GM21619 (cell line): ENCODE measurements around the gene MRPS25.
"Not testable (repeated sequence)": the region's sequence is repeated elsewhere in the genome, so short reads cannot be mapped to it uniquely, and the experiment has no call there.

Experiments used
- ATAC-seq: cut with Tn5 transposase; IDR thresholded peaks from one replicate; pipeline ENCODE4 v1.9.1; 2021; ENCODE audit not compliant: unreplicated experiment

The MRPS25 gene

GRCh38 chr3:15044326-15044725, 20.8 kb downstream of the MRPS25 start:
- no peak for ATAC-seq

GRCh38 chr3:15043408-15044171, 21.5 kb downstream of the MRPS25 start:
- no peak for ATAC-seq

DNA sequence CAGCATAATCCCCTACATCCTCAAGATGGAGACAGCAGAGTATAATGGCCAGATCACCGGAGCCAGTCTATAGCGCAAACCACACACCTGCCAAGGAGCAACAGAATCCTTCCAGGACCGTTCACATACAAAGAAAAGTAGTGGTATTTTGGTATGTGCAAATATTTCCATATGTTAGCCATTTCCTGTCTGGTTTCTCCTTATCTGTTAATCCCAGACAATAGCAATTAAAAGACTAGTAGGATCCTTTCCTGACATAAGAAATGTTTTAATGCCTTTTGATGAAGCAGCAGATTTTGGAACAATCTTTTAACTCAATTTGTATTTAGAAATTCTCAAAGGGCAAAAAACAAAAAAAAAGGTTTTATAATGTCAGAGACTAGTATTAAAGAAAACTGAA, 22.2 kb downstream of the MRPS25 start:
- no peak for ATAC-seq

- ATAC-seq: no peak
Measured at GRCh38 chr3:15041950-15042349, 23.2 kb downstream of the MRPS25 start.

DNA sequence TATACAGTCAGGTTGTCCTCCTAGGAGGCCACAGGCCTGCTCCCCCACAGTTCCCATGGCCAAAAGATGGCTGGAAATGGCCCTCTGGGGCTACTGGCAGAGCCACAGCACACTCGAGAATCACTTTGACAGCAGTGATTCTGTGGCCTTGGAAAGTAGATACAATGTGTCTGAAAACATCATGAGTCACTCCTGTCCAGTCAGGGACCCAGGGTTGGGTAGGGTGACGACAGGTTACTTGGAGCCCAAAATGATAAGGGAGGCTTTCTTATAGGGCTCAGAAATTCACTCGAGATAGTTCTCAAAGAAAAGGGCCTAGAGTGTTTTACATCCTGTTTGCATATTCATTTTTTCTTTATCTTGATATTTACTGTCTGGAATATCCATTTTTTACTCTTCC, 24.3 kb downstream of the MRPS25 start:
- no peak for ATAC-seq

DNA sequence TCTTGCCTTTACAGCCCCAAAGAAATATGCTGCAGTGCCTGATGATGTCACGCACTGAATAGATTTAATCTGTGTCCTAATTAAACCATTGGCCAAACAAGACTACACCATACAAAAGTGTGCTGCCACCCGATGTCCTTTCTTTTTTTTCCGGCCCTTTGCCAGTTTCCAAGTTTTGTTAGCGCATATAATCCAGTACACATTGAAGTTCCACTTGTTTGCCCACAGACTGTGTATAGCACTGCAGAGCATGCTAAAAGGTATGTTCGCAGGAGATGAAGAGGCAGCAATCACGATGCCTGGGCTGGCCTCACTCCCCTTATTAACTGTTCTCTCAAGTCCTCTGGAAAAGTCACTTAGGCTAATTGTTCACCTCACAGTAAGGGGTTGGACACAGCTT, 26.8 kb downstream of the MRPS25 start:
- no peak for ATAC-seq

- ATAC-seq: no peak
Measured at GRCh38 chr3:15033103-15033502, 32.0 kb downstream of the MRPS25 start.

DNA sequence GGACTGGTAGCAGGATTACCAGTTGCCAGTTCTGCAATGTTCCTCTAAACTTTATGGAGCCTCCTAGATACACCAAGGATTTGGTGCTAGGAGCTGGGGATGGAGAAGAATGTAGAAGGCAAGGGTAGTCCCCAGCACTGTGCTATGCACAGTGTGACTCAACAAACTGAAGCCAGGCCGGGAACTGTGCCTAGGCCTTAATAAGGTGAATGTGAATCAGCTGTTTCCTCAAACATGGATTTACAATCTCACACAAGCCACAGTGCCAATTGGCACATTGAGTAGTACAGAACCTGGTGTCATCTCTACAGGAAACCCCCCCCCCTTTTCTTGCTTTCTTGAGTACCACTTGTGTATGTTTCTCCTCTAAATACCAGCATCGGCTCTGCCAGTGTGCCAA, 32.5 kb downstream of the MRPS25 start:
- ATAC-seq: no peak

DNA sequence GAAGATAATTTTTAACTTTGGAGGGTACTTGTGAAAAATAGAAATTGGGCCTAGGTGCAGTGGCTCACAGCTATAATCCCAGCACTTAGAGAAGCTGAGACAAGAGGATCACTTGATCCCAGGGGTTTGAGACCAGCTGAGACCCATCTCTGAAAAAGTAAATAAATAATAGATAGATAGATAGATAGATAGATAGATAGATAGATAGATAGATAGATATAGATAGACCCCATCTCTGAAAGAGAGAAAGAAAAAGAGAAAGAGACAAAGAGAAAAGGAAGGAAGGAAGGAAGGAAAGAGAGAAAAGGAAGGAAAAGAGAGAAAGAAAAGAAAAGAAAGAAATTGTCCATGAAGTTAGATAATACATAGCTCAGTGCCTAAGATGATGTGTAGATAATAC, 35.5 kb downstream of the MRPS25 start:
- no peak for ATAC-seq

DNA sequence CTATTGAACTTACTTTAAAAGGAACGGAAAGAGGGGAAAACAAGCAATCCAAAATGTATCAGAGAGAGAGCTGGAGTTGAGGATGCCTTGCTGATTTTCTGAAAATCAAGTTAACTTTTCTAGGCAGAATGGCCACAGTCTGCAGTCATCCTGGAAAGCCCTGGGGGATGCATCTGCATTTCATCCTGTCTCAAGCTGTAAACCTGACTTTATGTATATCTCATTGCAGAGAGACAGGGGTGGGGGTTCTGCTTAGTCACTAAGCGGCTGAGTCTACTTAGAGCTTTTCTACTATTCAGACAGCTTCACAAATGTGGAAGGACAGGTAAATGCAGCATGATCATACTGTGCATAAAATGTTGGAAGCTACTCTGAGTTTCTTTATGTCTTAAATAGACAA, 41.4 kb downstream of the MRPS25 start:
- no peak for ATAC-seq

- no peak for ATAC-seq
Measured at GRCh38 chr3:15023249-15023648, 41.9 kb downstream of the MRPS25 start.

DNA sequence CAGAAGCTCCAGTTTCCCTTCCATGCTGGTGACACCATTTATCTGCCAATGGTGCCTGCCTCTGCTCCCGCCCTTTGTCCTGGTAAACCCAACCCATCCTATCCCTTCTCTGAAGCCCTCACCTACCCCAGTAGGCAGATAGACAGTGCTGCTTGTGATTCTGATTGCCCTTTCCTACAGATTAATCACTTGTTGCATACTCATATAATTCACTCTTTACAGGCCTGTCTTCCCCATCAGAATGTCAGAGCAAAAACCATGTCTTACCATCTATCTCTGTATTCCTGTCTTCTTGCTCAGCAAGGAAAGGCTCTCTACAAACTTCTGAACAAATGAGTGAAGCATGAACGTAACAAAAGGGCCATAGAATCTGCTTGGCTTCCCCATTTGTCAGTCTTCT, 47.9 kb downstream of the MRPS25 start:
- ATAC-seq: no peak

GRCh38 chr3:15015456-15015855, 49.7 kb downstream of the MRPS25 start:
- ATAC-seq: no peak

DNA sequence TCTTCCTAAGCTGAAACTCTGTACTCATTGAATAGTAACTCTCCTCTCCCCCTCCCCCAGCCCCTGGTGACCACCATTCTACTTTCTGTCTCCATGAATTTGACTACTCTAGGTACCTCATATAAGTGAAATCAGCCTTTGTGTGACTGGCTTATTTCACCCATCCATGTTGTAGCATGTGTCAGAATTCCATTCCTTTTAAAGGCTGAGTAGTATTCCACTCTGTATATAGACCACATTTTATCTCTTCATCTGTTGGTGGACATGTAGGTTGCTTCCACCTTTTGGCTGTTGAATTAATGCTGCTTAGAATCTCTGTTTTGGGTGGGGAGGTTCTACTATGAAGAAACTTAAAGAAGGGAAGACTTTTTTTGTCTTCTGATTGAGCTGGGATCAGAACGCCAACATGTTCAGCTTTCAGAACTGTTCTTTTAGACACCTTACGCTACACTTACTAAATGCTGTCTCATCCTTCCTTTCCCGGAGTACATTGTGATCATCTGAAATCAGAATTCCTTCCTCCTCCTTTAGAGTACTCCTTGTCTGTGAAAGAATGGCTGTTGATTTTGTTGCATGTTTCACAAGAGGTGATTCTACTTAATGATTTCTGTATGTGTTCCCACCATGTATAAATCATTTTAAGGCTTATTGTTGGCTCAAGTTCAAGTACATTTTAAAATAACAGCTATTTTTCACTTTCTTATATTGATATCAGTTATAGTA, 50.3 kb downstream of the MRPS25 start:
- no peak for ATAC-seq

GRCh38 chr3:15011174-15011573, 53.9 kb downstream of the MRPS25 start:
- no peak for ATAC-seq

- no peak for ATAC-seq
Measured at GRCh38 chr3:15010664-15011063, 54.5 kb downstream of the MRPS25 start.

- no peak for ATAC-seq
Measured at GRCh38 chr3:15009167-15009566, 55.9 kb downstream of the MRPS25 start.

- ATAC-seq: no peak
Measured at GRCh38 chr3:15007681-15008141, 57.4 kb downstream of the MRPS25 start.

DNA sequence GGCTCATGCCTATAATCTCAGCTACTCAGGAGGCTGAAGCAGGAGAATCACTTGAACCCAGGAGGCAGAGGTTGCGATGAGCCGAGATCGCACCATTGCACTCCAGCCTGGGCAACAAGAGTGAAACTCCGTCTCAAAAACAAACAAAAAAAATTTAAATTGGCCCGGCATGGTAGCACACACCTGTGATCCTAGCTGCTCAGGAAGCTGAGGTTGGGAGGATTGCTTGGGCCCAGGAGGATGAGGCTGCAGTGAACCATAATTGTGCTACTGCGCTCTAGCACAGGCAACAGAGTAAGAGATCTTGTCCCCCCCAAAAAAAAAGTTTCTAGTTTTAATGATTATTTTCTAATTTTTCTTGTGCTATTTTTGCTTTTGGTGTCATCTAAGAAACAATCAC, 65.9 kb downstream of the MRPS25 start:
- not testable (repeated sequence) for ATAC-seq
